ENCODE results near the gene MRPL24. TPM values are rescaled to one million over a fixed set of nuclear protein-coding genes. Genes with fewer than 3 reads are reported as not detected.

Gene MRPL24
- total and polyA plus RNA-seq, 2 of the 13 experiments (the other 11 are each of a cell fraction or from before 2014, with no cell fraction given): 38.1 to 42.9 TPM

DNA sequence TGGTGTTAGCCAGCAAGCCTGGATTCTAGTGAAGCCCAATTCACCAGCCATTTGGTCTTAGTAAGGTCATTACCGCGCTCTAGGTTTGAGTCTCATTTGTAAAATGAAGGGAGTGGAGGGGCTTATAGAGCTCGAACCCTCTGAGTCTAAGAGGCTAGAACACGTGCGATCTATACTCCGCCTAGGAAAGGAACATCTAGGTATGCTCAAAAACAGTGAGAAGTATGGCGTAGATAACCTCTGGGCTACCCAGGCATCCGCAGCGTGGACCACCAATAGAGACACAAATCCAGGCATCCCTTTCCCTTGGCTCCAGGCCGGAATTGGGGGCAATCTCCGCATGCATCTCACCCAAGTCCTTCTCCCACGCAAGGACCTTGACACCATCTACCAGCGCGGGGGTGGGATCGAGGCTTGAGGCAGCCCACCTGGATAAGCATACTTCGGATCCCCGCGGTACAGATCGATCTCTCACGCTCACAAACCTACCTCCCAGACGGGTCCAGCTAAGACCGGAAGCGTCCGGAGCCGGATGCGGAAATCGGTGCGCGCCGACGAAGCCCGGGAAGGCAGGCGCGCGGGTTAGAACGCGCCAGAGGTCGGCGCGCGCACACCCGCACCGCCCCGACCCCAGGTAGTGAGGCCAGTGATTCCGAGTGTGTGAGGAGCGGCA lies 12.8 kb downstream of the MRPL24 start, which contains the start of gene METTL25B (continued):
- TF ChIP-seq, protein P1, sequence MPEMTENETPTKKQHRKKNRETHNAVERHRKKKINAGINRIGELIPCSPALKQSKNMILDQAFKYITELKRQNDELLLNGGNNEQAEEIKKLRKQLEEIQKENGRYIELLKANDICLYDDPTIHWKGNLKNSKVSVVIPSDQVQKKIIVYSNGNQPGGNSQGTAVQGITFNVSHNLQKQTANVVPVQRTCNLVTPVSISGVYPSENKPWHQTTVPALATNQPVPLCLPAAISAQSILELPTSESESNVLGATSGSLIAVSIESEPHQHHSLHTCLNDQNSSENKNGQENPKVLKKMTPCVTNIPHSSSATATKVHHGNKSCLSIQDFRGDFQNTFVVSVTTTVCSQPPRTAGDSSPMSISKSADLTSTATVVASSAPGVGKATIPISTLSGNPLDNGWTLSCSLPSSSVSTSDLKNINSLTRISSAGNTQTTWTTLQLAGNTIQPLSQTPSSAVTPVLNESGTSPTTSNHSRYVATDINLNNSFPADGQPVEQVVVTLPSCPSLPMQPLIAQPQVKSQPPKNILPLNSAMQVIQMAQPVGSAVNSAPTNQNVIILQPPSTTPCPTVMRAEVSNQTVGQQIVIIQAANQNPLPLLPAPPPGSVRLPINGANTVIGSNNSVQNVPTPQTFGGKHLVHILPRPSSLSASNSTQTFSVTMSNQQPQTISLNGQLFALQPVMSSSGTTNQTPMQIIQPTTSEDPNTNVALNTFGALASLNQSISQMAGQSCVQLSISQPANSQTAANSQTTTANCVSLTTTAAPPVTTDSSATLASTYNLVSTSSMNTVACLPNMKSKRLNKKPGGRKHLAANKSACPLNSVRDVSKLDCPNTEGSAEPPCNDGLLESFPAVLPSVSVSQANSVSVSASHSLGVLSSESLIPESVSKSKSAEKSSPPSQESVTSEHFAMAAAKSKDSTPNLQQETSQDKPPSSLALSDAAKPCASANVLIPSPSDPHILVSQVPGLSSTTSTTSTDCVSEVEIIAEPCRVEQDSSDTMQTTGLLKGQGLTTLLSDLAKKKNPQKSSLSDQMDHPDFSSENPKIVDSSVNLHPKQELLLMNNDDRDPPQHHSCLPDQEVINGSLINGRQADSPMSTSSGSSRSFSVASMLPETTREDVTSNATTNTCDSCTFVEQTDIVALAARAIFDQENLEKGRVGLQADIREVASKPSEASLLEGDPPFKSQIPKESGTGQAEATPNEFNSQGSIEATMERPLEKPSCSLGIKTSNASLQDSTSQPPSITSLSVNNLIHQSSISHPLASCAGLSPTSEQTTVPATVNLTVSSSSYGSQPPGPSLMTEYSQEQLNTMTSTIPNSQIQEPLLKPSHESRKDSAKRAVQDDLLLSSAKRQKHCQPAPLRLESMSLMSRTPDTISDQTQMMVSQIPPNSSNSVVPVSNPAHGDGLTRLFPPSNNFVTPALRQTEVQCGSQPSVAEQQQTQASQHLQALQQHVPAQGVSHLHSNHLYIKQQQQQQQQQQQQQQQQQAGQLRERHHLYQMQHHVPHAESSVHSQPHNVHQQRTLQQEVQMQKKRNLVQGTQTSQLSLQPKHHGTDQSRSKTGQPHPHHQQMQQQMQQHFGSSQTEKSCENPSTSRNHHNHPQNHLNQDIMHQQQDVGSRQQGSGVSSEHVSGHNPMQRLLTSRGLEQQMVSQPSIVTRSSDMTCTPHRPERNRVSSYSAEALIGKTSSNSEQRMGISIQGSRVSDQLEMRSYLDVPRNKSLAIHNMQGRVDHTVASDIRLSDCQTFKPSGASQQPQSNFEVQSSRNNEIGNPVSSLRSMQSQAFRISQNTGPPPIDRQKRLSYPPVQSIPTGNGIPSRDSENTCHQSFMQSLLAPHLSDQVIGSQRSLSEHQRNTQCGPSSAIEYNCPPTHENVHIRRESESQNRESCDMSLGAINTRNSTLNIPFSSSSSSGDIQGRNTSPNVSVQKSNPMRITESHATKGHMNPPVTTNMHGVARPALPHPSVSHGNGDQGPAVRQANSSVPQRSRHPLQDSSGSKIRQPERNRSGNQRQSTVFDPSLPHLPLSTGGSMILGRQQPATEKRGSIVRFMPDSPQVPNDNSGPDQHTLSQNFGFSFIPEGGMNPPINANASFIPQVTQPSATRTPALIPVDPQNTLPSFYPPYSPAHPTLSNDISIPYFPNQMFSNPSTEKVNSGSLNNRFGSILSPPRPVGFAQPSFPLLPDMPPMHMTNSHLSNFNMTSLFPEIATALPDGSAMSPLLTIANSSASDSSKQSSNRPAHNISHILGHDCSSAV (CRISPR knock-in tag; IDR thresholded peaks at IDR 0.05; ENCODE audit: borderline replicate concordance): no peak
- TF ChIP-seq, protein P2, sequence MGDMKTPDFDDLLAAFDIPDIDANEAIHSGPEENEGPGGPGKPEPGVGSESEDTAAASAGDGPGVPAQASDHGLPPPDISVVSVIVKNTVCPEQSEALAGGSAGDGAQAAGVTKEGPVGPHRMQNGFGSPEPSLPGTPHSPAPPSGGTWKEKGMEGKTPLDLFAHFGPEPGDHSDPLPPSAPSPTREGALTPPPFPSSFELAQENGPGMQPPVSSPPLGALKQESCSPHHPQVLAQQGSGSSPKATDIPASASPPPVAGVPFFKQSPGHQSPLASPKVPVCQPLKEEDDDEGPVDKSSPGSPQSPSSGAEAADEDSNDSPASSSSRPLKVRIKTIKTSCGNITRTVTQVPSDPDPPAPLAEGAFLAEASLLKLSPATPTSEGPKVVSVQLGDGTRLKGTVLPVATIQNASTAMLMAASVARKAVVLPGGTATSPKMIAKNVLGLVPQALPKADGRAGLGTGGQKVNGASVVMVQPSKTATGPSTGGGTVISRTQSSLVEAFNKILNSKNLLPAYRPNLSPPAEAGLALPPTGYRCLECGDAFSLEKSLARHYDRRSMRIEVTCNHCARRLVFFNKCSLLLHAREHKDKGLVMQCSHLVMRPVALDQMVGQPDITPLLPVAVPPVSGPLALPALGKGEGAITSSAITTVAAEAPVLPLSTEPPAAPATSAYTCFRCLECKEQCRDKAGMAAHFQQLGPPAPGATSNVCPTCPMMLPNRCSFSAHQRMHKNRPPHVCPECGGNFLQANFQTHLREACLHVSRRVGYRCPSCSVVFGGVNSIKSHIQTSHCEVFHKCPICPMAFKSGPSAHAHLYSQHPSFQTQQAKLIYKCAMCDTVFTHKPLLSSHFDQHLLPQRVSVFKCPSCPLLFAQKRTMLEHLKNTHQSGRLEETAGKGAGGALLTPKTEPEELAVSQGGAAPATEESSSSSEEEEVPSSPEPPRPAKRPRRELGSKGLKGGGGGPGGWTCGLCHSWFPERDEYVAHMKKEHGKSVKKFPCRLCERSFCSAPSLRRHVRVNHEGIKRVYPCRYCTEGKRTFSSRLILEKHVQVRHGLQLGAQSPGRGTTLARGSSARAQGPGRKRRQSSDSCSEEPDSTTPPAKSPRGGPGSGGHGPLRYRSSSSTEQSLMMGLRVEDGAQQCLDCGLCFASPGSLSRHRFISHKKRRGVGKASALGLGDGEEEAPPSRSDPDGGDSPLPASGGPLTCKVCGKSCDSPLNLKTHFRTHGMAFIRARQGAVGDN (CRISPR knock-in tag; IDR thresholded peaks at IDR 0.05): peak; percentile 70
- TF ChIP-seq ZNF546 (CRISPR knock-in tag; conservative IDR thresholded peaks at IDR 0.05): no peak
- TF ChIP-seq ZSCAN22 (CRISPR knock-in tag; IDR thresholded peaks at IDR 0.05): no peak
- TF ChIP-seq ZBTB38 (CRISPR knock-in tag; IDR thresholded peaks at IDR 0.05): peak; percentile 12; the same call in 1 of the 2 replicates
- TF ChIP-seq ZNF326 (CRISPR knock-in tag; IDR thresholded peaks at IDR 0.05; ENCODE audit: borderline replicate concordance): no peak
- TF ChIP-seq ATF7-NPFF (CRISPR knock-in tag; IDR thresholded peaks at IDR 0.05; ENCODE audit: low read depth): no peak
- TF ChIP-seq, protein P3, sequence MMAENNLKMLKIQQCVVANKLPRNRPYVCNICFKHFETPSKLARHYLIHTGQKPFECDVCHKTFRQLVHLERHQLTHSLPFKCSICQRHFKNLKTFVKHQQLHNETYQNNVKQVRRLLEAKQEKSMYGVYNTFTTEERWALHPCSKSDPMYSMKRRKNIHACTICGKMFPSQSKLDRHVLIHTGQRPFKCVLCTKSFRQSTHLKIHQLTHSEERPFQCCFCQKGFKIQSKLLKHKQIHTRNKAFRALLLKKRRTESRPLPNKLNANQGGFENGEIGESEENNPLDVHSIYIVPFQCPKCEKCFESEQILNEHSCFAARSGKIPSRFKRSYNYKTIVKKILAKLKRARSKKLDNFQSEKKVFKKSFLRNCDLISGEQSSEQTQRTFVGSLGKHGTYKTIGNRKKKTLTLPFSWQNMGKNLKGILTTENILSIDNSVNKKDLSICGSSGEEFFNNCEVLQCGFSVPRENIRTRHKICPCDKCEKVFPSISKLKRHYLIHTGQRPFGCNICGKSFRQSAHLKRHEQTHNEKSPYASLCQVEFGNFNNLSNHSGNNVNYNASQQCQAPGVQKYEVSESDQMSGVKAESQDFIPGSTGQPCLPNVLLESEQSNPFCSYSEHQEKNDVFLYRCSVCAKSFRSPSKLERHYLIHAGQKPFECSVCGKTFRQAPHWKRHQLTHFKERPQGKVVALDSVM (CRISPR knock-in tag; IDR thresholded peaks at IDR 0.05): no peak
- no peak for TF ChIP-seq ZNF34 (CRISPR knock-in tag; IDR thresholded peaks at IDR 0.05; ENCODE audit: borderline replicate concordance)
- TF ChIP-seq SYNCRIP (IDR thresholded peaks at IDR 0.05; ENCODE audit: insufficient read depth, low read depth, low read length): no peak
- TF ChIP-seq ZNF20 (CRISPR knock-in tag; IDR thresholded peaks at IDR 0.05): no peak
- TF ChIP-seq, protein P4, sequence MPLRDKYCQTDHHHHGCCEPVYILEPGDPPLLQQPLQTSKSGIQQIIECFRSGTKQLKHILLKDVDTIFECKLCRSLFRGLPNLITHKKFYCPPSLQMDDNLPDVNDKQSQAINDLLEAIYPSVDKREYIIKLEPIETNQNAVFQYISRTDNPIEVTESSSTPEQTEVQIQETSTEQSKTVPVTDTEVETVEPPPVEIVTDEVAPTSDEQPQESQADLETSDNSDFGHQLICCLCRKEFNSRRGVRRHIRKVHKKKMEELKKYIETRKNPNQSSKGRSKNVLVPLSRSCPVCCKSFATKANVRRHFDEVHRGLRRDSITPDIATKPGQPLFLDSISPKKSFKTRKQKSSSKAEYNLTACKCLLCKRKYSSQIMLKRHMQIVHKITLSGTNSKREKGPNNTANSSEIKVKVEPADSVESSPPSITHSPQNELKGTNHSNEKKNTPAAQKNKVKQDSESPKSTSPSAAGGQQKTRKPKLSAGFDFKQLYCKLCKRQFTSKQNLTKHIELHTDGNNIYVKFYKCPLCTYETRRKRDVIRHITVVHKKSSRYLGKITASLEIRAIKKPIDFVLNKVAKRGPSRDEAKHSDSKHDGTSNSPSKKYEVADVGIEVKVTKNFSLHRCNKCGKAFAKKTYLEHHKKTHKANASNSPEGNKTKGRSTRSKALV (CRISPR knock-in tag; IDR thresholded peaks at IDR 0.05): no peak

All from HepG2 (cell line).